Activated T-helper 1 cell treated with anti-CD3 and anti-CD28 coated beads, Interleukin-12 subunit alpha, Interleukin-12 subunit beta, Interleukin-2, Interleukin-4 antibody, amounts not matched to agents 30 ng/mL and 10 ng/mL and 1 ng/mL, durations not matched to agents 14 hours and 24 hours and 36 hours (primary cell): Measurements from ENCODE around the gene CACNB4. TPM values are rescaled to one million over a fixed set of nuclear protein-coding genes. Genes with fewer than 3 reads are reported as not detected.
A peak's percentile ranks its signal among the peaks of the same experiment; 100 is the strongest.
"Not testable (repeated sequence)": the region's sequence is repeated elsewhere in the genome, so short reads cannot be mapped to it uniquely, and the experiment has no call there.

Experiments
- DNase-seq: peaks from one replicate; pipeline ENCODE4 v3.0.0; 2021; ENCODE audit warnings: low spot score
- H3K27ac Mint-ChIP-seq: one replicate; pipeline ENCODE4 v1.8.0; 2021; ENCODE audit warnings: mild to moderate bottlenecking, mixed read lengths
- H3K27me3 Mint-ChIP-seq: one replicate; pipeline ENCODE4 v1.8.0; 2022; ENCODE audit warnings: mild to moderate bottlenecking, moderate library complexity, mixed read lengths; ENCODE audit not compliant: insufficient read depth
- H3K36me3 Mint-ChIP-seq: one replicate; pipeline ENCODE4 v1.8.0; 2021; ENCODE audit warnings: low read depth, mixed read lengths
- H3K4me1 Mint-ChIP-seq: one replicate; pipeline ENCODE4 v1.8.0; 2021; ENCODE audit warnings: low read depth, mixed read lengths
- H3K4me3 Mint-ChIP-seq: one replicate; pipeline ENCODE4 v1.8.0; 2021; ENCODE audit warnings: mild to moderate bottlenecking, moderate library complexity, mixed read lengths
- H3K9me3 Mint-ChIP-seq: one replicate; pipeline ENCODE4 v1.8.0; 2021; ENCODE audit warnings: mixed read lengths
- intact Hi-C: fragments of 100-400 bp; cut with micrococcal nuclease; formaldehyde crosslinking; loops from one replicate; pipeline ENCODE4 v1.15.1; 2024
- total RNA-seq: library from RNA; stranded (reverse); gene quantifications from 2 replicates; pipeline ENCODE4 v1.2.3, GENCODE V29; 2022

The CACNB4 gene
- total RNA-seq, 1 donor from 2014 or later: 0.83 TPM

GRCh38 chr2:152099367-152100050, 665 bp upstream of the CACNB4 start:
- Mint-ChIP-seq H3K27me3 (peaks cover 60% of the 10 kb centered on the region), H3K9me3 (no peaks in the 10 kb centered on the region), H3K36me3 (no peaks in the 10 kb centered on the region), H3K4me3 (peak overlapping the region; percentile 84), H3K27ac (peak overlapping the region; percentile 46), H3K4me1 (peaks cover 18% of the 10 kb centered on the region)
- intact Hi-C loops: loop anchor here (2.0 to 10.0 kb wide), 4 partner anchors 35 to 272 kb away; partner anchors contain the start of genes ARL5A, FMNL2 and STAM2
- no peak for DNase-seq

GRCh38 chr2:152097801-152098495, 896 bp downstream of the CACNB4 start:
- no peaks in the 10 kb centered on the region for H3K9me3 Mint-ChIP-seq
- no peak for DNase-seq
- H3K27me3 Mint-ChIP-seq: peaks cover 64% of the 10 kb centered on the region
- peak overlapping the region; percentile 61 for H3K4me3 Mint-ChIP-seq
- no peak overlapping the region for H3K27ac Mint-ChIP-seq
- H3K4me1 Mint-ChIP-seq: peaks cover 18% of the 10 kb centered on the region
- intact Hi-C loops: loop anchor here (2.0 to 10.0 kb wide), 4 partner anchors 37 to 271 kb away; partner anchors contain the start of genes ARL5A, FMNL2 and STAM2
- H3K36me3 Mint-ChIP-seq: no peaks in the 10 kb centered on the region

GRCh38 chr2:152097290-152097800, 1.5 kb downstream of the CACNB4 start:
- no peak for DNase-seq
- Mint-ChIP-seq H3K9me3 (no peaks in the 10 kb centered on the region), H3K4me1 (peaks cover 18% of the 10 kb centered on the region), H3K27ac (no peak overlapping the region), H3K36me3 (no peaks in the 10 kb centered on the region), H3K4me3 (peak overlapping the region; percentile 61), H3K27me3 (peaks cover 60% of the 10 kb centered on the region)
- intact Hi-C loops: loop anchor here (5.0 to 10.0 kb wide), 3 partner anchors 80 to 270 kb away; partner anchors contain the start of genes ARL5A, FMNL2 and STAM2

- Mint-ChIP-seq H3K27ac (no peak overlapping the region), H3K9me3 (no peaks in the 10 kb centered on the region), H3K4me1 (peaks cover 18% of the 10 kb centered on the region), H3K27me3 (peaks cover 52% of the 10 kb centered on the region), H3K4me3 (no peak overlapping the region), H3K36me3 (no peaks in the 10 kb centered on the region)
- intact Hi-C loops: loop anchor here (5.0 to 10.0 kb wide), 3 partner anchors 82 to 268 kb away; partner anchors contain the start of genes ARL5A, FMNL2 and STAM2
- no peak for DNase-seq
Observed at GRCh38 chr2:152095146-152095545, 3.7 kb downstream of the CACNB4 start.

GRCh38 chr2:152094014-152094413, 4.8 kb downstream of the CACNB4 start:
- no peak for DNase-seq
- Mint-ChIP-seq H3K4me1 (peaks cover 12% of the 10 kb centered on the region), H3K9me3 (no peaks in the 10 kb centered on the region), H3K4me3 (no peak overlapping the region), H3K27ac (no peak overlapping the region), H3K27me3 (peaks cover 45% of the 10 kb centered on the region), H3K36me3 (no peaks in the 10 kb centered on the region)
- intact Hi-C loops: loop anchor here (10.0 kb wide), 1 partner anchor 241 kb away; the partner anchor contains the start of gene FMNL2

- Mint-ChIP-seq H3K9me3 (no peaks in the 10 kb centered on the region), H3K36me3 (no peaks in the 10 kb centered on the region)
- intact Hi-C loops: loop anchor here (10.0 kb wide), 1 partner anchor 241 kb away; the partner anchor contains the start of gene FMNL2
Observed at GRCh38 chr2:152093464-152093863, 5.4 kb downstream of the CACNB4 start.

GRCh38 chr2:152092095-152092494, 6.7 kb downstream of the CACNB4 start:
- no peak overlapping the region for H3K27ac Mint-ChIP-seq
- peaks cover 39% of the 10 kb centered on the region for H3K27me3 Mint-ChIP-seq
- intact Hi-C loops: loop anchor here (10.0 kb wide), 1 partner anchor 243 kb away; the partner anchor contains the start of gene FMNL2
- no peaks in the 10 kb centered on the region for H3K9me3 Mint-ChIP-seq
- no peaks in the 10 kb centered on the region for H3K36me3 Mint-ChIP-seq
- H3K4me1 Mint-ChIP-seq: peaks cover under 1% of the 10 kb centered on the region
- H3K4me3 Mint-ChIP-seq: no peak overlapping the region
- DNase-seq: no peak

More at GRCh38 chr2:152093464-152093863, 5.4 kb downstream of the CACNB4 start:
- Mint-ChIP-seq H3K27ac (no peak overlapping the region), H3K4me3 (no peak overlapping the region), H3K4me1 (peaks cover 11% of the 10 kb centered on the region), H3K27me3 (peaks cover 48% of the 10 kb centered on the region)
- DNase-seq: no peak

GRCh38 chr2:152090726-152091125, 8.1 kb downstream of the CACNB4 start:
- not testable (repeated sequence) for H3K9me3 Mint-ChIP-seq, H3K4me3 Mint-ChIP-seq
- intact Hi-C loops: loop anchor here (10.0 kb wide), 1 partner anchor 244 kb away; the partner anchor contains the start of gene FMNL2

GRCh38 chr2:152089238-152089637, 9.6 kb downstream of the CACNB4 start:
- Mint-ChIP-seq H3K4me3 (no peak overlapping the region), H3K27ac (no peak overlapping the region), H3K27me3 (peaks cover 20% of the 10 kb centered on the region), H3K9me3 (no peaks in the 10 kb centered on the region), H3K4me1 (no peaks in the 10 kb centered on the region), H3K36me3 (no peaks in the 10 kb centered on the region)
- no peak for DNase-seq
- intact Hi-C loops: no loop called here

More at GRCh38 chr2:152090726-152091125, 8.1 kb downstream of the CACNB4 start:
- DNase-seq, H3K4me1 Mint-ChIP-seq, H3K36me3 Mint-ChIP-seq, H3K27ac Mint-ChIP-seq: not testable (repeated sequence)
- H3K27me3 Mint-ChIP-seq: peaks cover 30% of the 10 kb centered on the region

GRCh38 chr2:152088006-152088405, 10.8 kb downstream of the CACNB4 start:
- peaks cover 13% of the 10 kb centered on the region for H3K27me3 Mint-ChIP-seq
- H3K36me3 Mint-ChIP-seq: no peaks in the 10 kb centered on the region
- H3K4me3 Mint-ChIP-seq: no peak overlapping the region
- no peak for DNase-seq
- H3K4me1 Mint-ChIP-seq: no peaks in the 10 kb centered on the region
- intact Hi-C loops: no loop called here
- no peak overlapping the region for H3K27ac Mint-ChIP-seq
- no peaks in the 10 kb centered on the region for H3K9me3 Mint-ChIP-seq

GRCh38 chr2:152086231-152086630, 12.6 kb downstream of the CACNB4 start:
- H3K4me3 Mint-ChIP-seq: no peak overlapping the region
- DNase-seq: no peak
- no peak overlapping the region for H3K27ac Mint-ChIP-seq
- H3K9me3 Mint-ChIP-seq: no peaks in the 10 kb centered on the region
- H3K36me3 Mint-ChIP-seq: no peaks in the 10 kb centered on the region
- intact Hi-C loops: no loop called here
- peaks cover 11% of the 10 kb centered on the region for H3K27me3 Mint-ChIP-seq
- no peaks in the 10 kb centered on the region for H3K4me1 Mint-ChIP-seq

- Mint-ChIP-seq H3K27ac (no peak overlapping the region), H3K27me3 (peaks cover 4% of the 10 kb centered on the region), H3K9me3 (no peaks in the 10 kb centered on the region), H3K4me1 (no peaks in the 10 kb centered on the region), H3K4me3 (no peak overlapping the region), H3K36me3 (no peaks in the 10 kb centered on the region)
- no peak for DNase-seq
- intact Hi-C loops: no loop called here
Observed at GRCh38 chr2:152084076-152084475, 14.8 kb downstream of the CACNB4 start.
